IMR-90 (cell line): ENCODE measurements around the gene ST7. TPM values are rescaled to one million over a fixed set of nuclear protein-coding genes. Genes with fewer than 3 reads are reported as not detected.

Source experiments
- ATAC-seq: fragments of 200-7000 bp; cut with Tn5 transposase; 2 replicates; pipeline ENCODE4 v1.9.1; 2020; ENCODE audit warnings: low read depth, mild to moderate bottlenecking, moderate library complexity
- BruUV-seq: library from RNA; stranded (reverse); fragments of 400-500 nt; replicated peaks from 2 replicates; lab custom pipeline; 2021; lab: Mats Ljungman, UMichigan
- CTCF ChIA-PET: fragments of 300-600 bp; formaldehyde crosslinking; extraction: SDS; loops from one replicate; lab custom pipeline; 2021; ENCODE audit warnings: antibody characterized with exemption; lab: Yijun Ruan, JAX
- POLR2A ChIA-PET: fragments of 300-600 bp; sonication (Branson Sonifier 250); formaldehyde crosslinking; loops from one replicate; lab custom pipeline; 2022; ENCODE audit warnings: antibody characterized with exemption; ENCODE audit not compliant: unreplicated experiment; lab: Charles Lee
- DNase-seq: peaks from one replicate; pipeline ENCODE4 v3.0.0; 2013
- H2AFZ ChIP-seq: replicated peaks from 2 replicates; pipeline ENCODE3; 2013; ENCODE audit warnings: low read length, mild to moderate bottlenecking; ENCODE audit not compliant: poor library complexity
- H2AK5ac ChIP-seq: 2 replicates; pipeline ENCODE4 v1.6.1; 2013; ENCODE audit warnings: low read depth, low read length, inconsistent platforms
- H2AK9ac ChIP-seq: replicated peaks from 2 replicates; pipeline ENCODE3; 2013; ENCODE audit warnings: mild to moderate bottlenecking, low read depth, low read length, moderate library complexity; ENCODE audit not compliant: poor library complexity
- H2BK120ac ChIP-seq: 2 replicates; pipeline ENCODE4 v1.6.1; 2013; ENCODE audit warnings: low read depth, low read length, inconsistent platforms
- H2BK15ac ChIP-seq: 3 replicates; pipeline ENCODE4 v1.6.1; 2013; ENCODE audit warnings: low read depth, low read length, inconsistent platforms
- H2BK20ac ChIP-seq: 2 replicates; pipeline ENCODE4 v1.6.1; 2013; ENCODE audit warnings: low read depth, mild to moderate bottlenecking, inconsistent platforms, low read length, moderate library complexity
- H2BK5ac ChIP-seq: 2 replicates; pipeline ENCODE4 v1.6.1; 2013; ENCODE audit warnings: mild to moderate bottlenecking, low read depth, low read length, inconsistent platforms; ENCODE audit not compliant: poor library complexity, severe bottlenecking
- H3K14ac ChIP-seq: replicated peaks from 2 replicates; pipeline ENCODE4 v1.6.1; 2013; ENCODE audit warnings: low read depth, low read length, inconsistent platforms
- H3K18ac ChIP-seq: 2 replicates; pipeline ENCODE4 v1.6.1; 2013; ENCODE audit warnings: low read depth, low read length, control low read depth
- H3K23ac ChIP-seq: 2 replicates; pipeline ENCODE4 v1.6.1; 2013; ENCODE audit warnings: low read depth, low read length, inconsistent platforms
- H3K27ac ChIP-seq: 2 replicates; pipeline ENCODE4 v1.5.1; 2013; ENCODE audit warnings: mild to moderate bottlenecking, control low read depth, low read length; ENCODE audit not compliant: insufficient read depth
- H3K27me3 ChIP-seq: 2 replicates; pipeline ENCODE4 v1.6.1; 2013; ENCODE audit warnings: low read length; ENCODE audit not compliant: control insufficient read depth, insufficient read depth
- H3K36me3 ChIP-seq: 2 replicates; pipeline ENCODE4 v1.6.1; 2013; ENCODE audit warnings: low read length, mixed read lengths; ENCODE audit not compliant: control insufficient read depth, insufficient read depth
- H3K4ac ChIP-seq: 2 replicates; pipeline ENCODE4 v1.6.1; 2013; ENCODE audit warnings: low read depth, low read length, inconsistent platforms
- H3K4me1 ChIP-seq: 2 replicates; pipeline ENCODE4 v1.6.1; 2013; ENCODE audit warnings: low read length, mixed read lengths; ENCODE audit not compliant: control insufficient read depth, insufficient read depth
- H3K4me2 ChIP-seq: 2 replicates; pipeline ENCODE4 v1.6.1; 2013; ENCODE audit warnings: low read depth, mild to moderate bottlenecking, control low read depth, low read length, moderate library complexity
- H3K4me3 ChIP-seq: 2 replicates; pipeline ENCODE4 v1.5.1; 2013; ENCODE audit warnings: low read depth, mild to moderate bottlenecking, control low read depth, low read length, moderate library complexity; ENCODE audit not compliant: insufficient read depth
- H3K56ac ChIP-seq: 2 replicates; pipeline ENCODE4 v1.6.1; 2013; ENCODE audit warnings: low read length, inconsistent platforms; ENCODE audit not compliant: insufficient read depth; ENCODE audit errors: extremely low read depth
- H3K79me1 ChIP-seq, 2 experiments: 2 replicates each; pipeline ENCODE4 v1.6.1; 2013; ENCODE audit warnings: low read length in 2 of 2, inconsistent platforms in 1 of 2, low read depth in 1 of 2
- H3K9ac ChIP-seq: 2 replicates; pipeline ENCODE4 v1.6.1; 2013; ENCODE audit warnings: low read depth, low read length, control low read depth
- H3K9me1 ChIP-seq: 2 replicates; pipeline ENCODE4 v1.6.1; 2013; ENCODE audit warnings: low read length, inconsistent platforms; ENCODE audit not compliant: insufficient read depth
- H3K9me3 ChIP-seq: 2 replicates; pipeline ENCODE4 v1.6.1; 2013; ENCODE audit warnings: low read length; ENCODE audit not compliant: control insufficient read depth, insufficient read depth
- H4K20me1 ChIP-seq: 2 replicates; pipeline ENCODE4 v1.6.1; 2013; ENCODE audit warnings: low read length, inconsistent platforms; ENCODE audit not compliant: insufficient read depth
- H4K5ac ChIP-seq: 2 replicates; pipeline ENCODE4 v1.6.1; 2013; ENCODE audit warnings: mild to moderate bottlenecking, low read depth, low read length, control low read depth
- H4K8ac ChIP-seq, 2 experiments: 2 replicates each; pipeline ENCODE4 v1.6.1; 2013; ENCODE audit warnings: low read depth in 2 of 2, low read length in 2 of 2, control low read depth in 1 of 2, inconsistent platforms in 1 of 2
- H4K91ac ChIP-seq: 2 replicates; pipeline ENCODE4 v1.6.1; 2013; ENCODE audit warnings: low read depth, low read length, inconsistent platforms; ENCODE audit not compliant: insufficient read depth
- CEBPB ChIP-seq: IDR thresholded peaks from 2 replicates; pipeline ENCODE4 v1.6.1; 2012; ENCODE audit warnings: low read depth, low read length, improper control_type of control experiment
- NFE2L2 ChIP-seq: fragments of 150-350 bp; IDR thresholded peaks from 2 replicates; pipeline ENCODE4 v1.6.1; 2016; ENCODE audit warnings: low read depth, mild to moderate bottlenecking, low read length
- POLR2A ChIP-seq: IDR thresholded peaks from 2 replicates; pipeline ENCODE4 v1.6.1; 2012; ENCODE audit warnings: mild to moderate bottlenecking, low read depth, low read length
- SMC3 ChIP-seq: fragments of 150-350 bp; IDR thresholded peaks from 2 replicates; pipeline ENCODE4 v1.6.1; 2016; ENCODE audit warnings: low read depth, mild to moderate bottlenecking, antibody characterized with exemption, low read length, moderate library complexity
- WGBS, 2 experiments: methylation state at CpG; one replicate each; pipeline versions ENCODE4 v1.1.5 to v1.1.7; 2013; ENCODE audit warnings: missing lambda C conversion rate in 2 of 2; ENCODE audit not compliant: insufficient read length in 1 of 2; ENCODE audit errors: extremely low coverage in 2 of 2; 5-methylcytosine and 5-hydroxymethylcytosine counted together
- dilution Hi-C: fragments of 300-500 bp; cut with HindIII; formaldehyde crosslinking; loops from one replicate; pipeline ENCODE4 v1.14.3; 2018; ENCODE audit warnings: low sequenced_read_pairs; ENCODE audit not compliant: unreplicated experiment
- in situ Hi-C: fragments of 300-500 bp; cut with MboI; formaldehyde crosslinking; loops from 3 replicates; pipeline ENCODE4 v1.14.3; 2019; ENCODE audit warnings: low sequenced_read_pairs, inconsistent platforms, mixed read lengths
- intact Hi-C: fragments of 100-400 bp; cut with micrococcal nuclease; formaldehyde crosslinking; loops from 2 replicates; pipeline ENCODE4 v1.10.0; 2022
- polyA plus RNA-seq, 3 experiments: library from polyadenylated mRNA; depleted of rRNA; stranded (reverse); fragments of >200 nt; gene quantifications; 2 replicates each; pipeline ENCODE4 v1.2.3, GENCODE V29; 2012; ENCODE audit warnings: low replicate concordance in 1 of 3
- total RNA-seq: library from RNA; depleted of rRNA; stranded (reverse); fragments of >200 nt; gene quantifications from 2 replicates; pipeline ENCODE4 v1.2.3, GENCODE V29; 2012
- TF ChIP-seq, protein P1 (sequence below): fragments of 150-350 bp; IDR thresholded peaks from 2 replicates; pipeline ENCODE4 v1.6.1; 2017; ENCODE audit warnings: mild to moderate bottlenecking, antibody characterized with exemption, low read length, low read depth

The ST7 gene
- total and polyA plus RNA-seq, 2 of the 4 experiments (the other 2 are of a cell fraction): 18.6 to 26.0 TPM

- CTCF ChIA-PET: no interaction called here
- in situ Hi-C loops: no loop called here
- no peak for ATAC-seq
These were observed 111.4 kb downstream of the ST7 start for GRCh38 chr7:117064688-117065087.

More at GRCh38 chr7:117064688-117065087, 111.4 kb downstream of the ST7 start:
- H2BK15ac ChIP-seq: no peak overlapping the region
- no peaks in the 10 kb centered on the region for H3K9me3 ChIP-seq
- no peak for DNase-seq
- WGBS, 2 experiments: no CpG with 5 or more reads among the region's 3 CpGs
- H3K4me1 ChIP-seq: peaks cover 7% of the 10 kb centered on the region
- peaks cover 28 to 30% of the 10 kb centered on the region in 2 experiments for H3K79me1 ChIP-seq
- H3K27me3 ChIP-seq: no peaks in the 10 kb centered on the region
- no peaks in the 10 kb centered on the region for H4K20me1 ChIP-seq
- no peak overlapping the region for H2BK20ac ChIP-seq
- no peak overlapping the region for H3K27ac ChIP-seq
- POLR2A ChIA-PET: no interaction called here
- no peak overlapping the region for H2BK5ac ChIP-seq
- dilution Hi-C loops: no loop called here
- H2AFZ ChIP-seq: no peak overlapping the region
- H3K56ac ChIP-seq: no peak overlapping the region
- TF ChIP-seq POLR2A: no peak
- no peak for TF ChIP-seq NFE2L2
- no peak for TF ChIP-seq SMC3
- no peak for TF ChIP-seq CEBPB
- TF ChIP-seq, protein P1, sequence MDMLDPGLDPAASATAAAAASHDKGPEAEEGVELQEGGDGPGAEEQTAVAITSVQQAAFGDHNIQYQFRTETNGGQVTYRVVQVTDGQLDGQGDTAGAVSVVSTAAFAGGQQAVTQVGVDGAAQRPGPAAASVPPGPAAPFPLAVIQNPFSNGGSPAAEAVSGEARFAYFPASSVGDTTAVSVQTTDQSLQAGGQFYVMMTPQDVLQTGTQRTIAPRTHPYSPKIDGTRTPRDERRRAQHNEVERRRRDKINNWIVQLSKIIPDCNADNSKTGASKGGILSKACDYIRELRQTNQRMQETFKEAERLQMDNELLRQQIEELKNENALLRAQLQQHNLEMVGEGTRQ: no peak
- H2AK5ac ChIP-seq: no peak overlapping the region
- no peak overlapping the region for H4K5ac ChIP-seq
- no peak overlapping the region for H3K18ac ChIP-seq
- no peak overlapping the region for H3K4me3 ChIP-seq
- H2BK120ac ChIP-seq: no peak overlapping the region
- no peak overlapping the region for H3K9ac ChIP-seq
- H3K4me2 ChIP-seq: no peak overlapping the region
- no peak overlapping the region for H3K14ac ChIP-seq
- H3K4ac ChIP-seq: no peak overlapping the region
- BruUV-seq: no TSS peak
- H4K8ac ChIP-seq: no peak overlapping the region
- H3K9me1 ChIP-seq: peaks cover 6% of the 10 kb centered on the region; the same call in 1 of the 2 replicates
- intact Hi-C loops: loop anchor here (5.0 kb wide), 1 partner anchor 42 kb away; no protein-coding TSS in a partner anchor
- no peak overlapping the region for H4K91ac ChIP-seq
- H2AK9ac ChIP-seq: no peak overlapping the region
- no peak overlapping the region for H3K23ac ChIP-seq
- H3K36me3 ChIP-seq: no peaks in the 10 kb centered on the region
